ENCODE results near the gene SLC2A9. TPM values are rescaled to one million over a fixed set of nuclear protein-coding genes. Genes with fewer than 3 reads are reported as not detected.
"Not testable (repeated sequence)": the region's sequence is repeated elsewhere in the genome, so short reads cannot be mapped to it uniquely, and the experiment has no call there.

The SLC2A9 gene
- total RNA-seq, 1 donor from 2014 or later, result 25.2 TPM

GRCh38 chr4:9804918-9805317 is 216.4 kb downstream of the SLC2A9 start:
- no peak for ATAC-seq
- DNase-seq, result no peak
- H3K27me3 ChIP-seq (ENCODE audit: low read depth), result peaks cover 4% of the 10 kb centered on the region
- no peak overlapping the region for H3K27ac ChIP-seq
- intact Hi-C loops (cut with DNase I), result no loop called here
- H3K4me1 ChIP-seq, result no peaks in the 10 kb centered on the region
- no peaks in the 10 kb centered on the region for H3K9me3 ChIP-seq
- no peak for TF ChIP-seq CTCF (IDR thresholded peaks at IDR 0.05)
- no peak overlapping the region for H3K4me3 ChIP-seq
- H3K36me3 ChIP-seq, result no peaks in the 10 kb centered on the region

- no peak for ATAC-seq
- no peak for TF ChIP-seq CTCF (IDR thresholded peaks at IDR 0.05)
- no peaks in the 10 kb centered on the region for H3K4me1 ChIP-seq
- intact Hi-C loops (cut with DNase I), result no loop called here
- no peak overlapping the region for H3K4me3 ChIP-seq
- H3K27ac ChIP-seq, result no peak overlapping the region
- H3K36me3 ChIP-seq, result no peaks in the 10 kb centered on the region
- H3K27me3 ChIP-seq (ENCODE audit: low read depth), result peaks cover 4% of the 10 kb centered on the region
- DNase-seq, result no peak
- H3K9me3 ChIP-seq, result no peaks in the 10 kb centered on the region
Measured at GRCh38 chr4:9800848-9801247, 220.4 kb downstream of the SLC2A9 start.

GRCh38 chr4:9796641-9797040 is 224.7 kb downstream of the SLC2A9 start:
- H3K27ac ChIP-seq; H3K27me3 ChIP-seq (ENCODE audit: low read depth); ATAC-seq; H3K4me3 ChIP-seq; H3K4me1 ChIP-seq; H3K9me3 ChIP-seq; H3K36me3 ChIP-seq; DNase-seq; intact Hi-C loops (cut with DNase I): not testable (repeated sequence)

- DNase-seq (no peak), ATAC-seq (no peak)
Measured at GRCh38 chr4:9792381-9792780, 228.9 kb downstream of the SLC2A9 start.

GRCh38 chr4:9785891-9786290 is 235.4 kb downstream of the SLC2A9 start:
- H3K27ac ChIP-seq; intact Hi-C loops (cut with DNase I); ATAC-seq; H3K4me3 ChIP-seq; H3K36me3 ChIP-seq; H3K4me1 ChIP-seq; DNase-seq; H3K9me3 ChIP-seq: not testable (repeated sequence)
- H3K27me3 ChIP-seq (ENCODE audit: low read depth), result peaks cover 26% of the 10 kb centered on the region

More at GRCh38 chr4:9792381-9792780, 228.9 kb downstream of the SLC2A9 start:
- Histone ChIP-seq H3K27me3 (ENCODE audit: low read depth) (no peaks in the 10 kb centered on the region), H3K27ac (no peak overlapping the region), H3K4me1 (no peaks in the 10 kb centered on the region), H3K9me3 (no peaks in the 10 kb centered on the region), H3K36me3 (no peaks in the 10 kb centered on the region), H3K4me3 (no peak overlapping the region)
- TF ChIP-seq CTCF (IDR thresholded peaks at IDR 0.05), result no peak
- intact Hi-C loops (cut with DNase I), result no loop called here

GRCh38 chr4:9782136-9782436 is 239.2 kb downstream of the SLC2A9 start:
- TF ChIP-seq CTCF (IDR thresholded peaks at IDR 0.05), result no peak

More at GRCh38 chr4:9782136-9782436, 239.2 kb downstream of the SLC2A9 start:
- Histone ChIP-seq H3K27ac (no peak overlapping the region), H3K9me3 (no peaks in the 10 kb centered on the region), H3K27me3 (ENCODE audit: low read depth) (peaks cover 32% of the 10 kb centered on the region), H3K4me1 (no peaks in the 10 kb centered on the region), H3K4me3 (no peak overlapping the region), H3K36me3 (no peaks in the 10 kb centered on the region)
- ATAC-seq (no peak), DNase-seq (no peak)
- intact Hi-C loops (cut with DNase I), result no loop called here

Measured in lower lobe of right lung (tissue), 2 donors.